Neural progenitor cell (in vitro differentiated cells): ENCODE results near the gene SFMBT2. TPM values are rescaled to one million over a fixed set of nuclear protein-coding genes. Genes with fewer than 3 reads are reported as not detected.

ENCODE experiments used
- DNase-seq: peaks from one replicate; pipeline ENCODE4 v3.0.0-alpha.2; 2016; ENCODE audit warnings: low spot score
- H2AFZ ChIP-seq: fragments of 200-600 bp; sonication (generic); replicated peaks from 2 replicates; pipeline ENCODE4 v1.6.1; 2016; ENCODE audit warnings: antibody characterized with exemption
- H3F3A ChIP-seq: fragments of 200-600 bp; sonication (generic); 2 replicates; pipeline ENCODE4 v1.6.1; 2016; ENCODE audit warnings: antibody characterized with exemption, low read depth
- H3K27ac ChIP-seq: fragments of 200-600 bp; sonication (generic); 2 replicates; pipeline ENCODE4 v1.5.1; 2016; ENCODE audit warnings: mild to moderate bottlenecking
- H3K27me3 ChIP-seq: fragments of 200-600 bp; sonication (generic); 2 replicates; pipeline ENCODE4 v1.6.1; 2016; ENCODE audit warnings: mild to moderate bottlenecking, moderate library complexity
- H3K36me3 ChIP-seq: fragments of 200-600 bp; sonication (generic); 2 replicates; pipeline ENCODE4 v1.5.1; 2016
- H3K4me1 ChIP-seq: fragments of 200-600 bp; sonication (generic); 2 replicates; pipeline ENCODE4 v1.6.1; 2016; ENCODE audit warnings: mixed run types
- H3K4me2 ChIP-seq: fragments of 200-600 bp; sonication (generic); 2 replicates; pipeline ENCODE4 v1.6.1; 2016
- H3K4me3 ChIP-seq: fragments of 200-600 bp; sonication (generic); 2 replicates; pipeline ENCODE4 v1.5.1; 2016
- H3K79me2 ChIP-seq: fragments of 200-600 bp; sonication (generic); 2 replicates; pipeline ENCODE4 v1.6.1; 2016; ENCODE audit warnings: low read depth
- H3K9ac ChIP-seq: fragments of 200-600 bp; sonication (generic); 2 replicates; pipeline ENCODE4 v1.6.1; 2016
- H3K9me3 ChIP-seq: fragments of 200-600 bp; sonication (generic); 2 replicates; pipeline ENCODE4 v1.5.1; 2016; ENCODE audit warnings: low read depth
- H4K20me1 ChIP-seq: fragments of 200-600 bp; sonication (generic); 2 replicates; pipeline ENCODE4 v1.6.1; 2016; ENCODE audit warnings: low read depth
- H3K27ac Mint-ChIP-seq: 3 replicates; pipeline ENCODE4 v1.8.0; 2021; ENCODE audit warnings: mixed read lengths
- H3K27me3 Mint-ChIP-seq: 2 replicates; pipeline ENCODE4 v1.8.0; 2022; ENCODE audit warnings: low read depth, mild to moderate bottlenecking, inconsistent platforms, moderate library complexity, mixed read lengths; ENCODE audit not compliant: insufficient read depth
- H3K36me3 Mint-ChIP-seq: 3 replicates; pipeline ENCODE4 v1.8.0; 2021; ENCODE audit warnings: mixed read lengths
- H3K4me1 Mint-ChIP-seq: 3 replicates; pipeline ENCODE4 v1.8.0; 2021; ENCODE audit warnings: mixed read lengths
- H3K4me3 Mint-ChIP-seq: 3 replicates; pipeline ENCODE4 v1.8.0; 2021; ENCODE audit warnings: mild to moderate bottlenecking, moderate library complexity, mixed read lengths
- H3K9me3 Mint-ChIP-seq: 3 replicates; pipeline ENCODE4 v1.8.0; 2020; ENCODE audit warnings: mixed read lengths
- CTCF ChIP-seq: fragments of 200-600 bp; sonication (generic); IDR thresholded peaks from 2 replicates; pipeline ENCODE4 v1.5.1; 2017; ENCODE audit warnings: antibody characterized with exemption, mild to moderate bottlenecking
- EZH2 ChIP-seq: fragments of 200-600 bp; sonication (generic); IDR thresholded peaks from 2 replicates; pipeline ENCODE4 v1.6.1; 2017; ENCODE audit warnings: antibody characterized with exemption, mild to moderate bottlenecking, moderate library complexity
- EZH2phosphoT487 ChIP-seq: fragments of 200-600 bp; sonication (generic); IDR thresholded peaks from 2 replicates; pipeline ENCODE4 v1.6.1; 2017; ENCODE audit warnings: antibody characterized with exemption
- total RNA-seq: library from RNA; depleted of rRNA; stranded (reverse); fragments of >200 nt; gene quantifications from 2 replicates; pipeline ENCODE4 v1.2.3, GENCODE V29; 2015; ENCODE audit warnings: low replicate concordance

The SFMBT2 gene
- total RNA-seq, 1 donor from 2014 or later: 1.8 TPM

GRCh38 chr10:7425691-7426090 lies 14.9 kb upstream of the SFMBT2 start:
- no peak overlapping the region for H2AFZ ChIP-seq
- H3K9me3 ChIP-seq: no peaks in the 10 kb centered on the region
- H3K4me2 ChIP-seq: no peak overlapping the region
- no peak overlapping the region for H3K27ac ChIP-seq
- H3K9me3 Mint-ChIP-seq: peaks cover 3% of the 10 kb centered on the region
- H3K27ac Mint-ChIP-seq: no peak overlapping the region
- no peaks in the 10 kb centered on the region for H3F3A ChIP-seq
- H3K4me3 ChIP-seq: no peak overlapping the region
- H3K27me3 ChIP-seq: no peaks in the 10 kb centered on the region
- H3K27me3 Mint-ChIP-seq: peaks cover 3% of the 10 kb centered on the region
- TF ChIP-seq EZH2: no peak
- TF ChIP-seq CTCF: no peak
- no peak for TF ChIP-seq EZH2phosphoT487
- H4K20me1 ChIP-seq: no peaks in the 10 kb centered on the region
- no peaks in the 10 kb centered on the region for H3K36me3 ChIP-seq
- no peak for DNase-seq
- no peaks in the 10 kb centered on the region for H3K36me3 Mint-ChIP-seq
- peaks cover 9% of the 10 kb centered on the region for H3K4me1 Mint-ChIP-seq
- H3K9ac ChIP-seq: no peak overlapping the region
- no peak overlapping the region for H3K4me3 Mint-ChIP-seq
- no peaks in the 10 kb centered on the region for H3K79me2 ChIP-seq
- peaks cover 6% of the 10 kb centered on the region for H3K4me1 ChIP-seq

DNA sequence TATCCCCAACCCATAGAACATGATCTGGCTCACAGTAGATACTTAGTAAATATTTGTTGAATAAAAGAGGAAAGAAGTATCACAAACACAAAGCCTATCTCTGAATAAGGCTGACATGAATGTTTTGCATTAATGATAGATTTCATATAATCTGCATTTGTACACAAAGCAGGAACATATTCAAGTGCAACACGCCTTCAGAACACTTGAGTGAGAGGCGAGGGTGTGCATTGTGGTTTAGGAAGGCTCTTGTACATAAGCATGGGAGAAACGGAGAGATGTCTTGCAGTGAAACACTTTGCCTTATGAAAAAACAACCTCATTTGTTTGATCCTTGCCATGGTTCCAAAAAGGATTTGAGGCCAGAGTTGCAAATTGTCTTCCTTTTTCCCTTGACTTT lies 14.1 kb upstream of the SFMBT2 start:
- Histone ChIP-seq H3K79me2 (no peaks in the 10 kb centered on the region), H3F3A (no peaks in the 10 kb centered on the region), H3K4me1 (peaks cover 6% of the 10 kb centered on the region), H3K9me3 (no peaks in the 10 kb centered on the region), H2AFZ (no peak overlapping the region), H3K36me3 (no peaks in the 10 kb centered on the region), H4K20me1 (no peaks in the 10 kb centered on the region), H3K27me3 (no peaks in the 10 kb centered on the region), H3K9ac (no peak overlapping the region), H3K4me2 (no peak overlapping the region), H3K4me3 (no peak overlapping the region), H3K27ac (no peak overlapping the region)
- DNase-seq: no peak
- TF ChIP-seq CTCF (no peak), EZH2 (no peak), EZH2phosphoT487 (no peak)
- peaks cover 9% of the 10 kb centered on the region for H3K4me1 Mint-ChIP-seq
- no peak overlapping the region for H3K4me3 Mint-ChIP-seq
- no peak overlapping the region for H3K27ac Mint-ChIP-seq
- no peaks in the 10 kb centered on the region for H3K36me3 Mint-ChIP-seq
- H3K27me3 Mint-ChIP-seq: peaks cover 3% of the 10 kb centered on the region
- H3K9me3 Mint-ChIP-seq: peaks cover 3% of the 10 kb centered on the region

GRCh38 chr10:7424315-7424714 lies 13.5 kb upstream of the SFMBT2 start:
- Mint-ChIP-seq H3K27me3 (peaks cover 3% of the 10 kb centered on the region), H3K9me3 (peaks cover 3% of the 10 kb centered on the region), H3K36me3 (no peaks in the 10 kb centered on the region), H3K27ac (no peak overlapping the region), H3K4me1 (peaks cover 9% of the 10 kb centered on the region), H3K4me3 (no peak overlapping the region)
- no peaks in the 10 kb centered on the region for H4K20me1 ChIP-seq
- no peaks in the 10 kb centered on the region for H3K36me3 ChIP-seq
- H3K4me3 ChIP-seq: no peak overlapping the region
- H2AFZ ChIP-seq: no peak overlapping the region
- H3K79me2 ChIP-seq: no peaks in the 10 kb centered on the region
- H3K9me3 ChIP-seq: no peaks in the 10 kb centered on the region
- H3K27me3 ChIP-seq: no peaks in the 10 kb centered on the region
- H3K4me1 ChIP-seq: peaks cover 6% of the 10 kb centered on the region
- H3F3A ChIP-seq: no peaks in the 10 kb centered on the region
- TF ChIP-seq EZH2 (no peak), CTCF (no peak), EZH2phosphoT487 (no peak)
- no peak overlapping the region for H3K9ac ChIP-seq
- no peak overlapping the region for H3K27ac ChIP-seq
- DNase-seq: no peak
- no peak overlapping the region for H3K4me2 ChIP-seq
